HFFc6 (cell line): ENCODE results near the gene GAREM1. TPM values are rescaled to one million over a fixed set of nuclear protein-coding genes. Genes with fewer than 3 reads are reported as not detected.

Experiments used
- DNase-seq: peaks from one replicate; pipeline ENCODE4 v3.0.0-alpha.2; 2018
- H3K27ac Mint-ChIP-seq: 2 replicates; pipeline ENCODE4 v1.8.0; 2020; ENCODE audit warnings: mild to moderate bottlenecking, mixed read lengths
- H3K27me3 Mint-ChIP-seq: 2 replicates; pipeline ENCODE4 v1.8.0; 2021; ENCODE audit warnings: mild to moderate bottlenecking, moderate library complexity, mixed read lengths; ENCODE audit not compliant: insufficient read depth
- H3K36me3 Mint-ChIP-seq: 2 replicates; pipeline ENCODE4 v1.8.0; 2021; ENCODE audit warnings: low read depth, mixed read lengths
- H3K4me1 Mint-ChIP-seq: 2 replicates; pipeline ENCODE4 v1.8.0; 2020; ENCODE audit warnings: low read depth, mixed read lengths
- H3K4me3 Mint-ChIP-seq: 2 replicates; pipeline ENCODE4 v1.8.0; 2020; ENCODE audit warnings: mild to moderate bottlenecking, moderate library complexity, mixed read lengths
- H3K9me3 Mint-ChIP-seq: 2 replicates; pipeline ENCODE4 v1.8.0; 2020; ENCODE audit warnings: mild to moderate bottlenecking, mixed read lengths
- total RNA-seq, 6 experiments: library from RNA; stranded (reverse); fragmentation: NEBNext Ultra II Directional; extraction: Animal tissue kit (Norgen Biotek cat#: 25700); gene quantifications; 2 replicates in 1 of 6; 3 replicates in 5 of 6; pipeline ENCODE4 v1.2.3, GENCODE V29; 2021
- TF ChIP-seq, protein P1 (sequence below): fragments of 200-600 bp; sonication (generic); IDR thresholded peaks from 2 replicates; pipeline ENCODE4 v1.5.0; 2021; ENCODE audit warnings: antibody characterized with exemption, mild to moderate bottlenecking

Gene GAREM1
- total RNA-seq, 6 experiments from 2014 or later = 0.03 to 0.31 (median 0.08) TPM

- no peaks in the 10 kb centered on the region for H3K9me3 Mint-ChIP-seq
- H3K4me1 Mint-ChIP-seq = no peaks in the 10 kb centered on the region
- no peak for DNase-seq
- H3K27me3 Mint-ChIP-seq = no peaks in the 10 kb centered on the region
- no peak overlapping the region for H3K27ac Mint-ChIP-seq
- H3K36me3 Mint-ChIP-seq = no peaks in the 10 kb centered on the region
- no peak overlapping the region for H3K4me3 Mint-ChIP-seq
- TF ChIP-seq, protein P1, sequence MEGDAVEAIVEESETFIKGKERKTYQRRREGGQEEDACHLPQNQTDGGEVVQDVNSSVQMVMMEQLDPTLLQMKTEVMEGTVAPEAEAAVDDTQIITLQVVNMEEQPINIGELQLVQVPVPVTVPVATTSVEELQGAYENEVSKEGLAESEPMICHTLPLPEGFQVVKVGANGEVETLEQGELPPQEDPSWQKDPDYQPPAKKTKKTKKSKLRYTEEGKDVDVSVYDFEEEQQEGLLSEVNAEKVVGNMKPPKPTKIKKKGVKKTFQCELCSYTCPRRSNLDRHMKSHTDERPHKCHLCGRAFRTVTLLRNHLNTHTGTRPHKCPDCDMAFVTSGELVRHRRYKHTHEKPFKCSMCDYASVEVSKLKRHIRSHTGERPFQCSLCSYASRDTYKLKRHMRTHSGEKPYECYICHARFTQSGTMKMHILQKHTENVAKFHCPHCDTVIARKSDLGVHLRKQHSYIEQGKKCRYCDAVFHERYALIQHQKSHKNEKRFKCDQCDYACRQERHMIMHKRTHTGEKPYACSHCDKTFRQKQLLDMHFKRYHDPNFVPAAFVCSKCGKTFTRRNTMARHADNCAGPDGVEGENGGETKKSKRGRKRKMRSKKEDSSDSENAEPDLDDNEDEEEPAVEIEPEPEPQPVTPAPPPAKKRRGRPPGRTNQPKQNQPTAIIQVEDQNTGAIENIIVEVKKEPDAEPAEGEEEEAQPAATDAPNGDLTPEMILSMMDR = no peak
These were observed 254.3 kb downstream of the GAREM1 start for GRCh38 chr18:32216390-32216789.

DNA sequence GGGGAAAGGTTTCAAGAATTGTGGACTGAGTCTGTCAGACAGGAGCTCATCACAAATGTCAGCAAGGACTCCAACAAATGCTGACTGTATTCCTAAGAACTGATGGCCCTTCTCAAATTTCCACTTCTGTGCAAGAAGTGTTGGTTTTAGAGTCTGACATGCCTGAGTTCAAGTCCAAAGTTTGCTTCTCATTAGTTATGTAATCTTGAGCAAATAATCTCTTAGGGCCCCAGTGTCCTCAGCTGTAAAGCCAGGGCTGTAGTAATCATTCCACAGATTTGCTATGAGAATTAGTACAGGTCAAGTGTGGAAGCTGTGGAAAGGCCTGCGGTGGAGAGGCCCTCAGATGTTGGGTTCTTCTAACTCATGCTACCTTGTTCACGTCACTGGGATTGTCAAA is 257.0 kb downstream of the GAREM1 start:
- no peaks in the 10 kb centered on the region for H3K4me1 Mint-ChIP-seq
- TF ChIP-seq, protein P1 = no peak
- H3K9me3 Mint-ChIP-seq = no peaks in the 10 kb centered on the region
- no peak for DNase-seq
- no peaks in the 10 kb centered on the region for H3K36me3 Mint-ChIP-seq
- H3K27me3 Mint-ChIP-seq = no peaks in the 10 kb centered on the region
- H3K4me3 Mint-ChIP-seq = no peak overlapping the region
- H3K27ac Mint-ChIP-seq = no peak overlapping the region
